HUES48 (cell line): ENCODE measurements around the gene NKRF.
"Not testable (repeated sequence)": the region's sequence is repeated elsewhere in the genome, so short reads cannot be mapped to it uniquely, and the experiment has no call there.

Experiments
- H3K27ac ChIP-seq: one replicate; pipeline ENCODE4 v1.7.0; 2013; ENCODE audit warnings: low read depth, low read length, inconsistent platforms
- H3K27me3 ChIP-seq: 2 replicates; pipeline ENCODE4 v1.6.1; 2013; ENCODE audit warnings: mild to moderate bottlenecking, low read length; ENCODE audit not compliant: control insufficient read depth, insufficient read depth
- H3K36me3 ChIP-seq: 2 replicates; pipeline ENCODE4 v1.6.1; 2013; ENCODE audit warnings: low read length; ENCODE audit not compliant: control insufficient read depth, insufficient read depth
- H3K4me1 ChIP-seq: 2 replicates; pipeline ENCODE4 v1.6.1; 2013; ENCODE audit warnings: mild to moderate bottlenecking, low read length; ENCODE audit not compliant: control insufficient read depth, insufficient read depth
- H3K4me3 ChIP-seq: 2 replicates; pipeline ENCODE4 v1.5.1; 2013; ENCODE audit warnings: mild to moderate bottlenecking, low read depth, low read length
- H3K9ac ChIP-seq: 2 replicates; pipeline ENCODE4 v1.6.1; 2013; ENCODE audit warnings: mild to moderate bottlenecking, low read depth, low read length, moderate library complexity
- H3K9me3 ChIP-seq: 2 replicates; pipeline ENCODE4 v1.6.1; 2013; ENCODE audit warnings: low read length; ENCODE audit not compliant: control insufficient read depth, insufficient read depth

Gene NKRF

GRCh38 chrX:119637421-119637820, 31.2 kb upstream of the NKRF start:
- H3K4me1 ChIP-seq, H3K36me3 ChIP-seq, H3K27me3 ChIP-seq, H3K4me3 ChIP-seq, H3K9ac ChIP-seq, H3K27ac ChIP-seq: not testable (repeated sequence)
- H3K9me3 ChIP-seq: peaks cover 24% of the 10 kb centered on the region

- Histone ChIP-seq H3K4me1 (0 out of 2 replicates have a peak, but pooled peaks cover 3% of the 10 kb centered on the region), H3K27me3 (no peaks in the 10 kb centered on the region), H3K27ac (no peak overlapping the region), H3K36me3 (peaks cover 6% of the 10 kb centered on the region), H3K9me3 (peaks cover 24% of the 10 kb centered on the region), H3K9ac (no peak overlapping the region), H3K4me3 (no peak overlapping the region)
Measured at GRCh38 chrX:119636419-119636818, 30.2 kb upstream of the NKRF start.

GRCh38 chrX:119635799-119636198, 29.6 kb upstream of the NKRF start:
- H3K9me3 ChIP-seq: peaks cover 19% of the 10 kb centered on the region
- peaks cover 6% of the 10 kb centered on the region for H3K36me3 ChIP-seq
- H3K4me3 ChIP-seq: no peak overlapping the region
- H3K27ac ChIP-seq: no peak overlapping the region
- H3K4me1 ChIP-seq: 0 out of 2 replicates have a peak, but pooled peaks cover 3% of the 10 kb centered on the region
- H3K27me3 ChIP-seq: no peaks in the 10 kb centered on the region
- H3K9ac ChIP-seq: no peak overlapping the region

GRCh38 chrX:119635179-119635578, 29.0 kb upstream of the NKRF start:
- Histone ChIP-seq H3K4me1 (0 out of 2 replicates have a peak, but pooled peaks cover 3% of the 10 kb centered on the region), H3K4me3 (no peak overlapping the region), H3K27ac (no peak overlapping the region), H3K36me3 (peaks cover 6% of the 10 kb centered on the region), H3K9me3 (peaks cover 21% of the 10 kb centered on the region), H3K27me3 (no peaks in the 10 kb centered on the region), H3K9ac (no peak overlapping the region)

GRCh38 chrX:119625843-119626242, 19.6 kb upstream of the NKRF start:
- Histone ChIP-seq H3K27ac (no peak overlapping the region), H3K9ac (no peak overlapping the region), H3K4me3 (no peak overlapping the region; the same call in 1 of the 2 replicates), H3K9me3 (peaks cover 37% of the 10 kb centered on the region), H3K36me3 (peaks cover 7% of the 10 kb centered on the region; the same call in 1 of the 2 replicates), H3K4me1 (no peaks in the 10 kb centered on the region), H3K27me3 (no peaks in the 10 kb centered on the region)

- Histone ChIP-seq H3K9ac (no peak overlapping the region), H3K9me3 (peaks cover 34% of the 10 kb centered on the region), H3K4me1 (no peaks in the 10 kb centered on the region), H3K27me3 (no peaks in the 10 kb centered on the region), H3K27ac (no peak overlapping the region), H3K4me3 (no peak overlapping the region), H3K36me3 (peaks cover 7% of the 10 kb centered on the region; the same call in 1 of the 2 replicates)
Measured at GRCh38 chrX:119624951-119625668, 18.9 kb upstream of the NKRF start.

- Histone ChIP-seq H3K9me3 (peaks cover 34% of the 10 kb centered on the region), H3K36me3 (peaks cover 5% of the 10 kb centered on the region; the same call in 1 of the 2 replicates), H3K27me3 (no peaks in the 10 kb centered on the region), H3K4me1 (no peaks in the 10 kb centered on the region), H3K27ac (no peak overlapping the region), H3K9ac (no peak overlapping the region), H3K4me3 (no peak overlapping the region)
Measured at GRCh38 chrX:119624417-119624816, 18.2 kb upstream of the NKRF start.

- Histone ChIP-seq H3K36me3 (no peaks in the 10 kb centered on the region), H3K27ac (no peak overlapping the region), H3K4me1 (peaks cover 10% of the 10 kb centered on the region), H3K4me3 (no peak overlapping the region), H3K9me3 (peaks cover 32% of the 10 kb centered on the region), H3K9ac (no peak overlapping the region), H3K27me3 (no peaks in the 10 kb centered on the region)
Measured at GRCh38 chrX:119622356-119623232, 16.4 kb upstream of the NKRF start.

GRCh38 chrX:119618439-119618838, 12.2 kb upstream of the NKRF start:
- Histone ChIP-seq H3K4me3 (no peak overlapping the region), H3K27ac (no peak overlapping the region), H3K9ac (no peak overlapping the region)

GRCh38 chrX:119617517-119618164, 11.4 kb upstream of the NKRF start:
- Histone ChIP-seq H3K27me3 (no peaks in the 10 kb centered on the region), H3K9ac (no peak overlapping the region), H3K9me3 (peaks cover 19% of the 10 kb centered on the region), H3K36me3 (no peaks in the 10 kb centered on the region), H3K4me1 (peaks cover 16% of the 10 kb centered on the region), H3K27ac (no peak overlapping the region), H3K4me3 (0 out of 2 replicates have a peak overlapping the region, but pooled peaks have one; percentile 20)

More at GRCh38 chrX:119618439-119618838, 12.2 kb upstream of the NKRF start:
- peaks cover 16% of the 10 kb centered on the region for H3K4me1 ChIP-seq
- H3K9me3 ChIP-seq: peaks cover 22% of the 10 kb centered on the region
- H3K27me3 ChIP-seq: no peaks in the 10 kb centered on the region
- no peaks in the 10 kb centered on the region for H3K36me3 ChIP-seq
